HUES48 (cell line): Measurements from ENCODE around the gene VSTM1.
"Not testable (repeated sequence)": the region's sequence is repeated elsewhere in the genome, so short reads cannot be mapped to it uniquely, and the experiment has no call there.

Experiments used
- H3K27ac ChIP-seq: one replicate; pipeline ENCODE4 v1.7.0; 2013; ENCODE audit warnings: low read depth, low read length, inconsistent platforms
- H3K27me3 ChIP-seq: 2 replicates; pipeline ENCODE4 v1.6.1; 2013; ENCODE audit warnings: mild to moderate bottlenecking, low read length; ENCODE audit not compliant: control insufficient read depth, insufficient read depth
- H3K36me3 ChIP-seq: 2 replicates; pipeline ENCODE4 v1.6.1; 2013; ENCODE audit warnings: low read length; ENCODE audit not compliant: control insufficient read depth, insufficient read depth
- H3K4me1 ChIP-seq: 2 replicates; pipeline ENCODE4 v1.6.1; 2013; ENCODE audit warnings: mild to moderate bottlenecking, low read length; ENCODE audit not compliant: control insufficient read depth, insufficient read depth
- H3K4me3 ChIP-seq: 2 replicates; pipeline ENCODE4 v1.5.1; 2013; ENCODE audit warnings: mild to moderate bottlenecking, low read depth, low read length
- H3K9ac ChIP-seq: 2 replicates; pipeline ENCODE4 v1.6.1; 2013; ENCODE audit warnings: mild to moderate bottlenecking, low read depth, low read length, moderate library complexity
- H3K9me3 ChIP-seq: 2 replicates; pipeline ENCODE4 v1.6.1; 2013; ENCODE audit warnings: low read length; ENCODE audit not compliant: control insufficient read depth, insufficient read depth

VSTM1 gene

DNA sequence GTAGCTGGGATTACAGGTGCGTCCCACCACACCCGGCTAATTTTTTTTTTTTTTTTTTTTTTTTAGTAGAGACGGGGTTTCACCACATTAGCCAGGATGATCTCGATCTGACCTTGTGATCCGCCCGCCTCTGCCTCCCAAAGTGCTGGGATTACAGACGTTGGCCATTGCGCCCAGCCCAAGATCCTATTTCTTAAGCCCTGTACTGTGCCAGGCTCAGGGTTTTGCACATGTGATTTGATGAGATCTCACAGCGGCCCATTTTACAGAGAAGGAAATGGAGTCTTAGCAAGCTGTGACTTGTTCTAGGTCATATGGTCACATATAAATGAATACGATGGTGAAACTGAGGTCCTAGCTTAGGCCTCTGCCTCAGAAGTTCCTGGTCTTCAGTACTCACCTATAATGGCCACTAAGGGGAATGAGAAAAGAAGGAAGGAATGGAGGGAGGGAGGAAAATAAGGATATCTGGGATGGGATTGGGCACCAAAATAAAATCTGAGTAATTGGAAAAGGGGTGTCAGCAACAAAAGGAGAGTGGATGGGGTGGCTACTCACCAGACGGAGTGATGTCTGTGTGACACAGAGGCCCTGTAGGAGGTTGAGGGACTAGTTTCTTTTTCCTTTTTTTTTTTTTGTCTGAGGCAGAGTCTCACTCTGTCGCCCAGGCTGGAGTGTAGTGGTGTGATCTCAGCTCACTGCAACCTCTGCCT, 35.6 kb upstream of the VSTM1 start:
- Histone ChIP-seq H3K4me3 (no peak overlapping the region), H3K4me1 (no peaks in the 10 kb centered on the region), H3K27me3 (peaks cover 29% of the 10 kb centered on the region), H3K9ac (no peak overlapping the region), H3K36me3 (0 out of 2 replicates have a peak, but pooled peaks cover 2% of the 10 kb centered on the region), H3K27ac (no peak overlapping the region), H3K9me3 (no peaks in the 10 kb centered on the region)

DNA sequence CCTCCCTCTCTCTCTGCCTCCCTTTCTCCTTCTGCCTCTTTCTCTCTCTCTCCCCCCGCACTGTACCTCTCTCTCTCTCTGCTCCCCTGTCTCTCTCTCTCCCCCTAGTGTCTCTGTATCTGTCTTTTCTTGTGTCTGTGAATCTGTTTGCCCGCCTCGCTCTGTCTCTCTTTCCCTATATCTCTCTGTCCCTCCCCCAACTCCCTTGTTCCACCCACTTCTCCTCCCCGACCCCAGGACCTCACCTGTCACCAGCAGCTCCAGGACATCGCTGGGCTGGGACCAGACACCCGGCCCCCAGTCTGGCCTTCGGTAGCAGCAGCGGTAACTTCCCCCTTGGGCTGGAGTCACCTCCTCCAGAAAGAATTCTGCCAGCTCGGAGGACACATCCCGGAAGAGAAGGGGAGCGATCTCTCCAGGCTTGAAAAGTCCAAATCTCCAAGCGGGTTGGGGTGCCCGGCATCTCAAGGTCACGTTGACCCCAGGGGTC, 33.0 kb upstream of the VSTM1 start:
- no peaks in the 10 kb centered on the region for H3K9me3 ChIP-seq
- H3K4me3 ChIP-seq, result peak overlapping the region; percentile 44; the same call in 1 of the 2 replicates
- H3K4me1 ChIP-seq, result no peaks in the 10 kb centered on the region
- no peak overlapping the region for H3K9ac ChIP-seq
- no peaks in the 10 kb centered on the region for H3K36me3 ChIP-seq
- H3K27me3 ChIP-seq, result peaks cover 32% of the 10 kb centered on the region
- no peak overlapping the region for H3K27ac ChIP-seq

DNA sequence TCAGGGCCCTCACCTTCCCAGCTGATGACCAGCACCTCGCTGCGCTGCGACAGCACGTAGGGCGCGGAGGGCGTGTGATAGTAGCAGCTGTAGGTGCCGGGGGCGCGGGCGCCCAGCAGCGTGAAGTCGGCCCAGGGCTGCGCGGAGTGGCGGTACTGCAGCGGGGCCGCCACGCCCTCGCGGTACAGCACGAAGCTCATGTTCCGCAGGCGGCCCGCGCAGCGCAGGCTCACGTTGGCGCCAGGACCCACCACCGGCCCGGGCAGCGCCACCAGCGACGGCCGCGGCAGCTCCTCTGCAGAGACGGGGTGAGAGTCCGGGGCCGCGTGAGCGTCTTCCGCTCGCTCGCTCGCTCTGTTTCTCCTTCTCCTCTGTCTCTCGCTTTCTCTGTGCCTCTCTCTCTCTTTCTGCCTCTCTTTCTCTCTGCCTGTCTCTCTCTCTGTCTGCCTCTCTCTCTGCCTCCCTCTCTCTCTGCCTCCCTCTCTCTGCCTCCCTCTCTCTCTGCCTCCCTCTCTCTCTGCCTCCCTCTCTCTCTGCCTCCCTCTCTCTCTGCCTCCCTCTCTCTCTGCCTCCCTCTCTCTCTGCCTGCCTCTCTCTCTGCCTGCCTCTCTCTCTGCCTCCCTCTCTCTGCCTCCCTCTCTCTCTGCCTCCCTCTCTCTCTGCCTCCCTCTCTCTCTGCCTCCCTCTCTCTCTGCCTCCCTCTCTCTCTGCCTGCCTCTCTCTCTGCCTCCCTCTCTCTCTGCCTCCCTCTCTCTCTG, 32.3 kb upstream of the VSTM1 start:
- H3K27ac ChIP-seq, H3K9ac ChIP-seq, H3K9me3 ChIP-seq, H3K36me3 ChIP-seq, H3K4me1 ChIP-seq: not testable (repeated sequence)
- Histone ChIP-seq H3K27me3 (peaks cover 32% of the 10 kb centered on the region), H3K4me3 (peak overlapping the region; percentile 62)

DNA sequence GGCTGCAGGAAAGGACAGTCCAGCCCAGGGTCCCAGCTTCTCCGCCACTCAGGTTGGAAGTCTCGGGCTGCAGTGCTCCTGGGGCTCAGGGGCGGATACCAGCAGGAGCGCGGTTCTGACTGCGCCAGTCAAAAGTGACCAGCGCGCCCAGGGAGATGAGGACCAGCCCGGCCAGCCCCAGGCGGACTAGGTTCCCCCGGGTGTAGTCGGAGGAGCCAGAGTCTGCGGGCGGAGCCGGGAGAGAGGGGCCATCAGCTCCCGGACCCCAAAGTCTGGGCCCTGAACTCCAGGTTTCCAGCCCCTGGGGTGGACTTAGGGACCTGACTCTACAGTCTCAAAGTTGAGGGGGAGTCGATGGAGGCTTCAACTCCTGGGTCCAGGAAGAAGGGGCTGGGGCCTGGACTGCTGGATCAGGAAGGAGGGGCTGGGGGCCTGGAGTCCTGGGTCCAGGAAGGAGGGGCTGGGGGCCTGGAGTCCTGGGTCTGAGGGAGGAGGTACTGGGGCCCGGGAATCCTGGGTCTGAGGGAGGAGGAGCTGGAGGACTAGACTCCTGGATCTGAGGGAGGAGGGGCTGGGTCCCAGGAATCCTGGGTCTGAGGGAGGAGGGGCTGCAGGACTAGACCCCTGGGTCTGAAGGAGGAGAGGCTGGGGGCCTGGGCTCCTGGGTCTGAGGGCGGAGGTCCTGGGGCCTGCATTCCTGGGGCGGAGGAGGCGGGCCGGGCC, 31.6 kb upstream of the VSTM1 start:
- H3K4me3 ChIP-seq, result peak overlapping the region; percentile 62
- no peaks in the 10 kb centered on the region for H3K4me1 ChIP-seq
- H3K27me3 ChIP-seq, result peaks cover 32% of the 10 kb centered on the region
- H3K27ac ChIP-seq, result no peak overlapping the region
- no peaks in the 10 kb centered on the region for H3K36me3 ChIP-seq
- no peak overlapping the region for H3K9ac ChIP-seq
- H3K9me3 ChIP-seq, result no peaks in the 10 kb centered on the region

DNA sequence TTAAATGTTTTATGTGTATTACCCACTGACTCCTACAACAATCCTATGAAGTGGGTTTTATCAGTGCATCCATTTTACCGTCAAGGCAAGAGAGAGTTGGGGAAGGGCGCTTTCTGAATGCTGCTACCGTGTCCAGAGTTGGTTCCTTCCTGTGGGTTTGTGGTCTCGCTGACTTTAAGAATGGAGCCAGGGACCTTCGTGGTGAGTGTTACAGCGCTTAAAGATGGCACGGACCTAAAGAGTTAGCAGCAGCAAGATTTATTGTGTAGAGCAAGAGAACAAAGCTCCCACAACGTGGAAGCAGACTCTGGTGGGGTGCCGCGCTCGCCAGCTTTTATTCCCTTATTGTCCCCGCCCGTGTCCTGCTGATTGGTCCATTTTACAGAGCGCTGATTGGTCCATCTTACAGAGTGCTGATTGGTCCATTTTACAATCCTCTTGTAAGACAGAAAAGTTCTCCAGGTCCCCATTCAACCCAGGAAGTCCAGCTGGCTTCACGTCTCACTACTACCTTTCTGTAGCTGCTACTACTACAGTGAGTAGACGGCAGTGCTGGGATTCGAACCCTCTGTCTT, 30.8 kb upstream of the VSTM1 start:
- Histone ChIP-seq H3K4me1 (no peaks in the 10 kb centered on the region; the same call in 1 of the 2 replicates), H3K27ac (no peak overlapping the region), H3K36me3 (no peaks in the 10 kb centered on the region), H3K9me3 (no peaks in the 10 kb centered on the region), H3K9ac (no peak overlapping the region), H3K4me3 (no peak overlapping the region), H3K27me3 (peaks cover 32% of the 10 kb centered on the region)

DNA sequence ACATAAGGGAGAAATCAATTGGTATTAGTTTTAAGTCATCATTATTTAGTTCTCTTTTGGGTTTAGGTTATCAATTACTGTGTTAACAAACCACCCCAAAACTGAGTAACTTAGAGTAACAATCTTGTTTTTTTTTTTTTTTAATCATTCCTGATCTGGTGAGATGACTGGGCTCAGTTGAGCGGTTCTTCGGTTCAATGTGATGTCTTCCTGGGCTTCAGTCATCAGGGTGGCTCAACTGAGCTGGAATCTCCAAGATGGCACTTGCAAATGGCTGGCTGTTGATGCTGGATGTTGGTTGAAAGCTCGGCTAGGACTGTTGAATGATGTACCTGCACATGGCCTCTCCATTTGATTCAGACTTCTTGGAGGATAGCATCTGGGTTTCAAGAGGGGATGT, 20.7 kb upstream of the VSTM1 start:
- H3K36me3 ChIP-seq, result no peaks in the 10 kb centered on the region
- H3K4me1 ChIP-seq, result no peaks in the 10 kb centered on the region; the same call in 1 of the 2 replicates
- H3K27ac ChIP-seq, result no peak overlapping the region
- no peak overlapping the region for H3K4me3 ChIP-seq
- H3K9me3 ChIP-seq, result no peaks in the 10 kb centered on the region
- H3K9ac ChIP-seq, result no peak overlapping the region
- no peaks in the 10 kb centered on the region for H3K27me3 ChIP-seq

DNA sequence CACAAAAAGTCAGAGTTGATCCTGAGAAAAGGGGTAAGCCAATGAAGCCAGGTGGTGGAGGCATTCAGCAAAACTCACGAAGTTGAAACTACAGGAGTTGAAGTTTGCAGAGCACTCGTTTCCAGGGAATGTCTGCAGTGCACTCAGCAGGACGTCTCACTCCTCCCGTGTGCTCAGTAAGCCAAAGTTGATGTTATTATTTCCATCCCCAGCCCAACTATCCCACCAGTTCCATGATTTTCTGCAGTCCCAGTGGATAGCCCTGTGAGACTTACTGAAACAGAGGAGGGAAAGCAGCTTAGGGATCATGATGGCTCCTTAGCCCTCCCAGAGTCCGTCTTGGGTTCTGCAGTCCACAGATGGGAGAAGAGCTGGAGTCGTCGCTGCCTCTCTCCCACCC, 17.3 kb upstream of the VSTM1 start, which contains the start of gene TARM1:
TARM1 (minus strand) TSS at position 334 of the 400 bp plus-strand sequence; CDS start at position 309, 25 bp downstream.
- H3K36me3 ChIP-seq, result no peaks in the 10 kb centered on the region
- no peak within 1 kb of the TSS for H3K27ac ChIP-seq
- H3K4me1 ChIP-seq, result no peaks in the 10 kb centered on the region
- no peaks in the 10 kb centered on the region for H3K27me3 ChIP-seq
- H3K4me3 ChIP-seq, result no peak within 1 kb of the TSS
- H3K9me3 ChIP-seq, result no peaks in the 10 kb centered on the region
- no peak within 1 kb of the TSS for H3K9ac ChIP-seq

DNA sequence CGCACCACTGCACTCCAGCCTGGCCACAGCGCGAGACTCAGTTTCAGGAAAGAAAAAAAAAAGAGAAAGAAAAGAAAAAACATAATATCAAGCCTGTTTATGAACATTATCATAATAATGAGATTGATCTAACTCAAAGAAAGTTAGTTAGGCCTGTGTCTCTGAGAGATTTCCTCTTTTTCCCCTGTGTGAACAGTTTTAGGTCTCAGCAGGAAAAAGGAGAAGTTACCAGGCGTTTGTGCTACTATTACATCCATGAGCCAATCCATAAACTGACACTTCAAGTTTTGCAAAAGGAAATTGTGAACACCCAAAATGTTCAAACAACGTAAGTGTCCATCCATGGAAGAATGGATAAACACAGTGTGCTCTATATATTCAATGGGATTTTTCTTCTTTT, 13.6 kb upstream of the VSTM1 start:
- H3K4me3 ChIP-seq, result no peak overlapping the region
- H3K27me3 ChIP-seq, result no peaks in the 10 kb centered on the region
- no peaks in the 10 kb centered on the region for H3K4me1 ChIP-seq
- H3K9me3 ChIP-seq, result no peaks in the 10 kb centered on the region
- H3K27ac ChIP-seq, result no peak overlapping the region
- H3K9ac ChIP-seq, result no peak overlapping the region
- no peaks in the 10 kb centered on the region for H3K36me3 ChIP-seq

DNA sequence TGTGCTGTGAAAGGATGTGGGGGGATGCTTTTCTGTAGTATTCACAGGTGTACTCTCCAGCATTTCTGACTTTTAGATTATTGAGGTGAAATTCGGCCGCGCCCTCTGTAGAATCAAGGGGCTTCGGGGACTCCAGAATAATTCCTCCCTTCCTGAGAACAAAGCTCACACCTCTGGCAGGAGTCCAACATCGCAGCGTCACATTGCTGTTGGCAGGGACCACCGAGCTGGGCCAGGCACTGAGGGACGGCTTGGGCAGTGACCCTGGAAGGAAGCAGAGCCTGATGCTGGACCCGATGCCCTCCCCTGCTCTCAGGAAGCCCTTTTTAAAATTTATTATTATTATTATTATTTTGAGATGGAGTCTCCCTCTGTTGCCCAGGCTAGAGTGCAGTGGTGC, 11.2 kb upstream of the VSTM1 start:
- no peaks in the 10 kb centered on the region for H3K36me3 ChIP-seq
- H3K4me3 ChIP-seq, result no peak overlapping the region
- H3K27me3 ChIP-seq, result no peaks in the 10 kb centered on the region
- no peaks in the 10 kb centered on the region for H3K4me1 ChIP-seq
- no peak overlapping the region for H3K9ac ChIP-seq
- H3K9me3 ChIP-seq, result no peaks in the 10 kb centered on the region
- H3K27ac ChIP-seq, result no peak overlapping the region

DNA sequence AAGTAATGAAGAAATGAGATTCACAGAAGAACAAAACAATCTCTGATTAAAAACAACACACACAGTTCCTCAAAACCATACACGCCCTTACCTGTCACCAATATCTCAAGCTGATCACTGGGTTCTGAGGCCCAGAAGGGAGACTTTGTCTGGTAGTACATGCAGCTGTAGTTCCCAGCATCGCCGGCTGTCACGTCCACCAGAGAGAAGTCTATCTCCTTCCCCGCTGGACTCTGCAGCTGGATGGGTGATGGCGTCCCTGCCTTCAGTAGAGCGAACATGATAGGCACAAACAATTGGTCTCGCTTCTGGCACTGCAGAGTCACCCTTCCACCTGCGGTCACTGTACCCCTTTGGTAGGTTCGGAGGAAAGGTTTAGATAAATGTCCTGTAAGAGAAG, 10.1 kb upstream of the VSTM1 start:
- no peak overlapping the region for H3K4me3 ChIP-seq
- no peaks in the 10 kb centered on the region for H3K27me3 ChIP-seq
- H3K36me3 ChIP-seq, result no peaks in the 10 kb centered on the region
- H3K4me1 ChIP-seq, result no peaks in the 10 kb centered on the region
- H3K27ac ChIP-seq, result no peak overlapping the region
- H3K9ac ChIP-seq, result no peak overlapping the region
- no peaks in the 10 kb centered on the region for H3K9me3 ChIP-seq
